ENCODE data around the gene GGTLC1.

The GGTLC1 gene

GRCh38 chr20:24022621-24023180, 34.1 kb upstream of the GGTLC1 start:
- no peak overlapping the region for H3K4me3 ChIP-seq (ENCODE audit: low read depth, low read length)
- TF ChIP-seq MAX (IDR thresholded peaks at IDR 0.05; ENCODE audit: low read depth, low read length) = no peak
- TF ChIP-seq CTCF (IDR thresholded peaks at IDR 0.05; ENCODE audit: low read depth, low read length) = no peak
- no peak for TF ChIP-seq POLR2A (IDR thresholded peaks at IDR 0.05; ENCODE audit: extremely low read depth, insufficient read length)
- no peak for TF ChIP-seq MYC (IDR thresholded peaks at IDR 0.05; ENCODE audit: low read depth, low read length)
- no peak for DNase-seq (ENCODE audit: low read depth)

- DNase-seq (ENCODE audit: low read depth) = no peak
- TF ChIP-seq MYC (IDR thresholded peaks at IDR 0.05; ENCODE audit: low read depth, low read length) = no peak
- no peak for TF ChIP-seq CTCF (IDR thresholded peaks at IDR 0.05; ENCODE audit: low read depth, low read length)
- no peak for TF ChIP-seq POLR2A (IDR thresholded peaks at IDR 0.05; ENCODE audit: extremely low read depth, insufficient read length)
- no peak for TF ChIP-seq MAX (IDR thresholded peaks at IDR 0.05; ENCODE audit: low read depth, low read length)
- H3K4me3 ChIP-seq (ENCODE audit: low read depth, low read length) = no peak overlapping the region
Observed at GRCh38 chr20:24018796-24019195, 30.2 kb upstream of the GGTLC1 start.

GRCh38 chr20:24017458-24017755, 28.8 kb upstream of the GGTLC1 start:
- no peak for DNase-seq (ENCODE audit: low read depth)
- TF ChIP-seq CTCF (IDR thresholded peaks at IDR 0.05; ENCODE audit: low read depth, low read length) = no peak
- no peak for TF ChIP-seq POLR2A (IDR thresholded peaks at IDR 0.05; ENCODE audit: extremely low read depth, insufficient read length)
- TF ChIP-seq MYC (IDR thresholded peaks at IDR 0.05; ENCODE audit: low read depth, low read length) = no peak
- no peak for TF ChIP-seq MAX (IDR thresholded peaks at IDR 0.05; ENCODE audit: low read depth, low read length)
- H3K4me3 ChIP-seq (ENCODE audit: low read depth, low read length) = no peak overlapping the region

GRCh38 chr20:24016607-24017457, 28.3 kb upstream of the GGTLC1 start:
- no peak overlapping the region for H3K4me3 ChIP-seq (ENCODE audit: low read depth, low read length)
- DNase-seq (ENCODE audit: low read depth) = no peak
- no peak for TF ChIP-seq MAX (IDR thresholded peaks at IDR 0.05; ENCODE audit: low read depth, low read length)
- TF ChIP-seq POLR2A (IDR thresholded peaks at IDR 0.05; ENCODE audit: extremely low read depth, insufficient read length) = no peak
- no peak for TF ChIP-seq MYC (IDR thresholded peaks at IDR 0.05; ENCODE audit: low read depth, low read length)
- TF ChIP-seq CTCF (IDR thresholded peaks at IDR 0.05; ENCODE audit: low read depth, low read length) = no peak

GRCh38 chr20:24013953-24014352, 25.4 kb upstream of the GGTLC1 start:
- no peak for TF ChIP-seq MAX (IDR thresholded peaks at IDR 0.05; ENCODE audit: low read depth, low read length)
- no peak for TF ChIP-seq MYC (IDR thresholded peaks at IDR 0.05; ENCODE audit: low read depth, low read length)
- no peak for TF ChIP-seq CTCF (IDR thresholded peaks at IDR 0.05; ENCODE audit: low read depth, low read length)
- no peak for TF ChIP-seq POLR2A (IDR thresholded peaks at IDR 0.05; ENCODE audit: extremely low read depth, insufficient read length)
- no peak overlapping the region for H3K4me3 ChIP-seq (ENCODE audit: low read depth, low read length)
- DNase-seq (ENCODE audit: low read depth) = no peak
